Measurements from ENCODE around the gene EML4.
A peak's percentile ranks its signal among the peaks of the same experiment; 100 is the strongest.

DNA sequence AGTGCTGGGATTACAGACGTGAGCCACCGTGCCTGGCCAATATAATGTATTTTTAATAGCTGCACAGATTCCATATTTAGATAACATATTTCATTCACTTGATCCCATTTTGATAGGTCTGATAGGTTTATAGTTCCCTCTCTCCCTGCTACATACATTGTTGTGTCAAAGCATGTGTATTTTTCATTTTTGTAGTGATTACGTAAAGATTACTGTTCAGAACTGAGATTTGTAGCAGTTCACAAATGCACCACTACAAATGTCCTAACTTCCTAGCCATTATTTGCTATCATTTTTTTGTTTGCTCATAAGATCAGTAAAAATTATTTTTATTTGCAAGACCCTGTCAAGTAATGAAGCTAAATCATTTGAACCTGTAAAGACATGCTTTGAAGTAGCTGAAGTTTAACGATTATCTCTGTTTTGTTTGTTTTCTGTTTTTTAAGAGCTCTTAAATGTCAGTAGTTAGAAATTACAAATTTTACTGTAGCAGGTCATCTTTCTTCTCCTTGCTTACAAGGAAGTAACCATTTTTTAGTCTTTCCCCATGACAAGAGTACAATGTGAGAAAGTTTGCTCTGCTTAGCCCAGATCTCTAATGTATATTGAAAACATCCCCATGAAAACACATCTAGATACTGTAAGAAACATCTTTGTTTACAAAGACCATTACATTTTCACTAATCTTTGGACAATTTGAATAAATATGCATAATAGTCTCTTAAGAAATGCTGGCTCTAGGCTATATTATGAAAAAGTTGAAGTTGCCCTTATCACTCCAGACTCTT is 54.1 kb downstream of the EML4 start:
- TF ChIP-seq GATA2 (IDR thresholded peaks at IDR 0.05; ENCODE audit: low read depth, low read length) (0 out of 2 replicates have a peak, but pooled peaks have one; percentile 15), GATA3 (IDR thresholded peaks at IDR 0.05; ENCODE audit: low read depth, low read length) (no peak)

Data from SH-SY5Y (cell line).